ENCODE data around the gene ATP5IF1. TPM values are rescaled to one million over a fixed set of nuclear protein-coding genes. Genes with fewer than 3 reads are reported as not detected.

ATP5IF1 gene
- 256 TPM for polyA plus RNA-seq (ENCODE audit: insufficient read length)
- long read RNA-seq, donor 1, transcript ATP5IF1-201 (3 exons, 494 nt), result major isoform, 281 of 357 reads
- long read RNA-seq, donor 1, transcript ATP5IF1-202 (2 exons, 1,855 nt), result minor isoform, 46 of 357 reads
- long read RNA-seq, donor 1, transcript ATP5IF1-204 (3 exons, 599 nt), result minor isoform, 8 of 357 reads
- long read RNA-seq, donor 1, partial matches to known transcripts, result 20 of 357 reads
- long read RNA-seq, donor 1, other reads (novel, unspliced or antisense), result 0 of 357 reads
- long read RNA-seq, donor 2, transcript ATP5IF1-201 (3 exons, 494 nt), result major isoform, 254 of 391 reads
- long read RNA-seq, donor 2, transcript ATP5IF1-202 (2 exons, 1,855 nt), result minor isoform, 58 of 391 reads
- long read RNA-seq, donor 2, partial matches to known transcripts, result 75 of 391 reads
- long read RNA-seq, donor 2, other reads (novel, unspliced or antisense), result 0 of 391 reads
- long read RNA-seq, donor 3, transcript ATP5IF1-201 (3 exons, 494 nt), result major isoform, 200 of 257 reads
- long read RNA-seq, donor 3, transcript ATP5IF1-204 (3 exons, 599 nt), result minor isoform, 5 of 257 reads
- long read RNA-seq, donor 3, transcript ATP5IF1-202 (2 exons, 1,855 nt), result minor isoform, 33 of 257 reads
- long read RNA-seq, donor 3, partial matches to known transcripts, result 14 of 257 reads
- long read RNA-seq, donor 3, other reads (novel, unspliced or antisense), result 5 of 257 reads
- long read RNA-seq, donor 4, transcript ATP5IF1-202 (2 exons, 1,855 nt), result minor isoform, 7 of 76 reads
- long read RNA-seq, donor 4, transcript ATP5IF1-201 (3 exons, 494 nt), result major isoform, 33 of 76 reads
- long read RNA-seq, donor 4, partial matches to known transcripts, result 34 of 76 reads
- long read RNA-seq, donor 4, other reads (novel, unspliced or antisense), result 0 of 76 reads
- long read RNA-seq, donor 5, transcript ATP5IF1-202 (2 exons, 1,855 nt), result minor isoform, 50 of 613 reads
- long read RNA-seq, donor 5, transcript ATP5IF1-201 (3 exons, 494 nt), result major isoform, 532 of 613 reads
- long read RNA-seq, donor 5, partial matches to known transcripts, result 31 of 613 reads
- long read RNA-seq, donor 5, other reads (novel, unspliced or antisense), result 0 of 613 reads
- long read RNA-seq, donor 6, transcript ATP5IF1-201 (3 exons, 494 nt), result major isoform, 284 of 335 reads
- long read RNA-seq, donor 6, transcript ATP5IF1-202 (2 exons, 1,855 nt), result minor isoform, 11 of 335 reads
- long read RNA-seq, donor 6, transcript ATP5IF1-204 (3 exons, 599 nt), result minor isoform, 10 of 335 reads
- long read RNA-seq, donor 6, partial matches to known transcripts, result 23 of 335 reads
- long read RNA-seq, donor 6, other reads (novel, unspliced or antisense), result 7 of 335 reads
- long read RNA-seq, donor 7, transcript ATP5IF1-202 (2 exons, 1,855 nt), result minor isoform, 75 of 503 reads
- long read RNA-seq, donor 7, transcript ATP5IF1-201 (3 exons, 494 nt), result major isoform, 388 of 503 reads
- long read RNA-seq, donor 7, partial matches to known transcripts, result 35 of 503 reads
- long read RNA-seq, donor 7, other reads (novel, unspliced or antisense), result 5 of 503 reads
- long read RNA-seq, donor 8, transcript ATP5IF1-201 (3 exons, 494 nt), result major isoform, 114 of 146 reads
- long read RNA-seq, donor 8, transcript ATP5IF1-202 (2 exons, 1,855 nt), result minor isoform, 21 of 146 reads
- long read RNA-seq, donor 8, partial matches to known transcripts, result 9 of 146 reads
- long read RNA-seq, donor 8, other reads (novel, unspliced or antisense), result 0 of 146 reads

DNA sequence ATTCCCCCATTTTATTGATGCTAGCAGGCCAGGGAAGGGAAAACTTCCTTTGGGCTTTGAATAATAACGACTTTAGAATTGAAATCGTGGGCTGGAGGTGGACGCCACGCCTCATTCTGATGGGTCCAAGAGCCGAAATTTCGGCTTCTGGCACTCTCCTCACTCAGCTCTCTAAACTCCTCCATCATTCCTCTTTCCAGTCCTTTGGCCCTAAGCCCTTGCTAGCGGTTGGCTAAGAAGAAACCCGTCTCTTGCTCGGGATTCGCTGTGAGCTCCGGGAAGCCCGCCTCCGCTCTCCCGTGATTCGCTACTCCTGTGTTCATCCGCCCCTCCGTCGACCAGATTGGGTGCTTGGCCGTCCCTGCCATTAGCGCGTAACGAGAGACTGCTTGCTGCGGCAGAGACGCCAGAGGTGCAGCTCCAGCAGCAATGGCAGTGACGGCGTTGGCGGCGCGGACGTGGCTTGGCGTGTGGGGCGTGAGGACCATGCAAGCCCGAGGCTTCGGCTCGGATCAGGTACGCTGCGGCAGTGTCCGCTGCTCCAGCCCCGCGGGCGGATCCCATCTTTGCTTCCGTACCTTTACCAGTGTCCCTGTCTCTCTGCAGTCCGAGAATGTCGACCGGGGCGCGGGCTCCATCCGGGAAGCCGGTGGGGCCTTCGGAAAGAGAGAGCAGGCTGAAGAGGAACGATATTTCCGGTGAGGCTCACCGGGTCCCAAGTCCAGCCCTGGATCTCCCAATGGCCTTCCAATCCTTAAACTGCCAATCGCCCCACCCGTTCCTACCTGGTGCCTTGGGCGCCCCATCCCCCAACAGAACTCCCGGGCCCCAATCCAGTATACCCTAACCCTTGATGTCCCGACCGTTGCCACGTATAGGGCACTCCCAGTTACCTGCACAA is at the start of gene ATP5IF1:
Gene ATP5IF1, plus strand, starts transcription at position 370 of the 901 bp plus-strand sequence. Its CDS starts 60 bp downstream, at position 430.
- peak; percentile 97 for DNase-seq

- no peak for DNase-seq
Observed at GRCh38 chr1:28190337-28190979, 45.5 kb upstream of the ATP5IF1 start.

DNA sequence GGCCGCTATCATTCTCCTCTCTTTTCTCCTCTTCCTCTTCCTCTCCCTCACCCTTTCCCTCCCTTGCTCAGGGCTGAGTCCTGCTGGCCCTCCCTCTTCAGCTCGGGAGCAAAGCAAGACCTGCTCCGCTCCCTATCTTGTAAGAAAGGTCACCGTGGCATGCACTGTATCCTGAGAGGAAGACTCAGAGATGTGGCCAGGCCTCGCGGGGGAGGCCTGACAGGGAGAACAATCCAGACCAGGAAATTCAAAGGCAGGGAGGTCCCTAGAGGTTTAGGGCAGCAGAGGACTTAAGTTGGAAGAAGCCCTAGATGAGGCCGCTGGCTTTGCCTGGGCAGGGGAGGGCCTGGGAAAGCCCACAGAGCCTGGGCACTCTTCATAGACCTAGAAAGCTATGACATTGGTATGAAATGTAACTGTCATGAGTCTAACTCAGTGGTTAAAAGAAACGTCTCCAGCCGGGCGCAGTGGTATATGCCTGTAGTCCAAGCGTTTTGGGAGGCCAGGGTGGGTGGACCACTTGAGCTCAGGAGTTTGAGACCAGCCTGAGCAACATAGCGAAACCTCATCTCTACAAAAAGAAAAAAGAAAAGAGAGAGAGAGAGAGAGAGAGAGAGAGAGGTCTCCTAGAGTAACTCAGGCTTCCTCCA is 44.8 kb upstream of the ATP5IF1 start:
- no peak for DNase-seq

GRCh38 chr1:28193701-28194161 is 42.2 kb upstream of the ATP5IF1 start:
- DNase-seq, result peak; percentile 11

DNA sequence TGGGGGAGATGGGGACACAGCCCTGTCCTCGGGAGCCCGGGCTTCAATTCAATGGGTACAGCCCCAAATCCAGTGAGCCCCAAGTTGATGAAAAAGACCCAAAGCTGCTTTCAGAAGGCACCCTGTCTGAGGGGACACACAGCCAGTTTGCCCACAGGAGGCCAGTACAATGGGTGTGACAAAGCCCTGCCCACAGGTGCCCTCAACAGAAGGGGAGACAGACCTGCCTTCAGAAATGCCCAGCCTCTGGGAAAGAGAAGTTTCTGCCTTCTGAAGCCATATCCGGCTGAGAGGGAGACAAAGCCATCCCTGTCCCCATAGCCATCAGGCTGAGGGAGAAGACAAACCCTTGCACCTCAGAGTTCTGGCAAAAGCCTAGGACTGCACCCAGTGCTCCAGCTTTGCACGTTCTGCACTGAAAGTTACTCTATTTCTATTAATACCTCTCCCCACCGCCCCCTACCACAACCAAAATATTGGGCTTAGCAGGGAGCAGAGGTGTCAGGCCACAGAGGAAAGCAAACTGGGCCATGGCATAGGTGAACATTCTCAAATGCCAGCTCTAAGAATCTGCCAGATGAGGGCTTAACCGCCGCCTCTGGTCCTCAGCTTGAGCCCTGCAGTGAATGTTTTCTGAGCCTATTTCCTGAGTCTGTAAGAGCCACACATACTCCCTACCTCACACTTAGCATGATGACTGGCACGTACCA is 41.4 kb upstream of the ATP5IF1 start:
- DNase-seq, result no peak

GRCh38 chr1:28195780-28196179 is 40.1 kb upstream of the ATP5IF1 start:
- no peak for DNase-seq

DNA sequence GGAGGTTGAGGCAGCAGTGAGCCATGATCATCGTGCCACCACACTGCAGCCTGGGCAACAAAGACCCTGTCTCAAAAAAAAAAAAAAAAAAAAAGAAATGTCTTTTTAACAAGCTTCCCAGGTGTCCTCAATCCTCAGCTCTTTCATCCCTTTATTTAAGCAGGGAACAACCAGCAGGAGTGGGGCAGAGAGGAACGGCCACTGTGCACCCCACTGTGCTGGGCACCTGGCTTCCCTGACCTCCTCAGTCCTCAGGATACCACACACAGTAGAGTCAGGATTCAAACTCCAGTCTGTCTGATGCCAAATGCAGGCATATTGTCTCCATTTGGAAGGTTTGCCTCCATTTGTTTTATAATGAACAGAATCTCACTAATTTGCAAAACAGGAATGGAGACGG is 39.6 kb upstream of the ATP5IF1 start:
- no peak for DNase-seq

DNA sequence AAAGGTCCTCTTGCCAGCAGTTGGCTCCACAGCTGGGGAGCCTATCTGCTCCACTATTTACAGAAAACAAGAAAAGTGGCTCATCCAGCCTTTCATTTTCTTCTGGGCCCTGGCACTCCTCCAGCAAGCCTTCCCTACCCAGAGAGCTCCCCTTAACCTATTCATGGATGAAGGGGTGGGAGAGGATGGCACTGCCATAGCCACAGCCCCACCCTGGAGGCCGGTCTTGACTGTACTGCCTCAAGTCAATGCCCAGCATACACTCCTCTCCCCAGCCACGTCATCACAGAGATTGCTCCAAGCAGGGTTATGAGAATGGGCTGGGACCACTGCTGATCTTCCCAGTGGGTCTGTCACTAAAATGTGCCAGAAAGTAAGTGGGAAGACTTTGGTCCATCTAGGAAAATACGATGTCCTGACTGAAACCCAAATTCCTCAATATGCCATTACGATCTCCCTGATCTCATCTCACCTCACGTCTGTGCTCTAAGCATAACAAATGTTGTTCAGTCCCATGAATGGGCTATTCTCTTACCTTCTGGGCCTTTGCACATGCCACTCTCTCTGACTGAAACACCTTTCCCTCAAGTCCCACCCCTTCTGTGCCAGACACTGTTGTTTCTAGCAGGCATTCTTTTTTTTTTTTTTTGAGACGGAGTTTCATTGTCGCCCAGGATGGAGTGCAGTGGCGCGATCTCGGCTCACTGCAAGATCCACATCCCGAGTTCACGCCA is 38.1 kb upstream of the ATP5IF1 start:
- DNase-seq, result no peak

DNA sequence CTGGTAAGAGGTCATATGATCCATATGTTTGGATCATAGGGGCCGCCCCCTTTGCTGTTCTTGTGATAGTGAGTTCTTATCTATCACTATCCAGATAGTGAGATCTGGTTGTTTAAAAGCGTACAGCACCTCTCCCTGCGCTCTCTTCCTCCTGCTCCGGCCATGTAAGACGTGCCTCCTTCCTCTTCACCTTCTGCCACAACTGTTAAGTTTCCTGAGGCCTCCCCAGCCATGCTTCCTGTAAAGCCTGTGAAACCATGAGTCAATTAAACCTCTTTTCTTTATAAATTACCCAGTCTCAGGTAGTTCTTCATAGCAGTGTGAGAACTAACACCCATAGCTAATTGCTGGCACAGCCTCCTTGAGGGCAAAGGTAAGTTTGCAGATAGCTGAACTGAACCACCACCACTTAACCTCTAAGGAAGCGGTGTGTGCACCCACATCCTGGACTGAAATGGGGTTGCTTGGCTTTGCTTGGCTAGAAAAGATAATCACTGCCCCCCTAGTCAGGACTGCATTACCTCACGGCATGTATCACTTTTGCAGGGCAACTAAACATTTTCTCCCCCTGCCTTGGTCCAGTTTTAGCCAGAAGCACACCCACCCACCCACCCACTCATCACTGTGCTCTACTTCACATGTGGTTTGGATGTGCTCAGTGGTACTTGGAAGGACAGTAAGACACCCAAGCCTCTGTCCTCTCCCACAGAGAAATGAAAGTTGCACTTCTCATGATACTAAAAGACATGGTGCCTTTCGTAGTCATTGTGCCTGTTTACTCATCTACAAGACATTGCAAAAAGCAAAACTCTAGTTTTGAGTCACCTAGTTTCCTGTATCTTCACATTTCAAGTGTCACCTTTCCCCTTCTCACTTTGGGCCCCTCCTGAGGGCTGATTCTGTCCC is 36.3 kb upstream of the ATP5IF1 start:
- DNase-seq, result no peak

GRCh38 chr1:28200234-28200873 is 35.6 kb upstream of the ATP5IF1 start:
- no peak for DNase-seq

DNA sequence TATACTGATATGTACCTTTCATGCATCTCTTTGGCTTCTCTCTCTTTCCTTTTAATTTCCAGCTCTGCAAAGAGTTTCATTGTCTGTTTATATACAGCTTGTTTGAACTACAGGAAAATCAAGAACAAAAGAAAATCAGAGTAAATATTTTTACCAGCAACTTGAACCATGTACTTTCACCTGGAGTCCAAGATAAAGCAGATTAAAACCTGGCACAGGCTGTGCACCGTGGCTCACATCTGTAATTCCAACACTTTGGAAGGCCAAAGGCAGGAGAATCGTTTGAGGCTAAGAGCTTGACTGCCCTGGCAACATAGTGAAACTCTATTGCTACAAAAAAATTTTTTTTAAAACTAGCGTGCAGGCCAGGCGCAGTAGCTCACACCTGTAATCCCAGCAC is 30.7 kb upstream of the ATP5IF1 start:
- DNase-seq, result no peak

- DNase-seq, result peak; percentile 48
Observed at GRCh38 chr1:28208818-28209441, 27.0 kb upstream of the ATP5IF1 start.

GRCh38 chr1:28209700-28210099 is 26.2 kb upstream of the ATP5IF1 start:
- DNase-seq, result no peak

DNA sequence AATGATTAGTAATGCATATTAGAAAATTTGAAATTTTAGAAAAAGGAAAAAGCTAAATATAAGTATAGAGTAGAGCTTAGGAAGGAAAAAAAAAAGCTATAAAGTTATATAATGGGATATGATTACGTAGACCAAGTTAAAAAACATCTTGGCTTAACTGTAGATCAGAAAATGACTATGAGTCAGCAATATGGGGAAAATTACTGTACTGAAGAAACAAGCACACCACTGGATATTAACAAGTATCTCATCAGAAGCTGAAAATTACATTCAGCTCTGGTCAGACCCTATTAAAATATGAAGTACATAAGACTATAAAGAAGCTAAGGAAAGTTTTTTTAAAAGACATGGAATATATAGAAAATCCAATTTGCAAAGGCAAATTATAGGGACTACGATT is 22.6 kb upstream of the ATP5IF1 start:
- no peak for DNase-seq

- DNase-seq, result no peak
Observed at GRCh38 chr1:28229089-28229488, 6.8 kb upstream of the ATP5IF1 start.

Data from left kidney (tissue), 8 donors.